DMS 273 (cell line): ENCODE measurements around the gene TGM2.

Source experiments
- DNase-seq: peaks from one replicate; lab custom pipeline; 2025; ENCODE audit not compliant: unreplicated experiment; lab: John Stamatoyannopoulos, UW

Gene TGM2

DNA sequence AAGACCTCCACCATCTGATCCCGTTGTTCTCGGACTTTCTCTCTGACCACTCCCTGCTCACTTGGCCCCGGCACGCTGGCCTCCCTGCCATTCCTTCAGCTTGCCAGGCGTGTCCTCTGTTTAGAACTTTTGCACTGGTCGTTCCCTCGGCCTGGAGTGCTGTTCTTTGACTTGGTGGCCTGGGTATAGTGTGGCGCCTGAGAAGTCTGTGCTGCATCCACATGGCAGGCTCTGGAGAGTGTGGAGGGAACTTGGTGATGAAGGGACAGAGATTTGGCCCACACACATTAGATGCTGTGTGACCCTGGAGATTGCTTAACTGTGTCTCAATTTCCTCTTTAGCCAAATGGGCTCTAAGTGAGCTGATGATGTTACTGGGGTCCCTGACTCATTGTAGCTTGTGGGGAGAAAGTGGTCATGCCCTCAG lies 13.0 kb upstream of the TGM2 start:
- no peak for DNase-seq

DNA sequence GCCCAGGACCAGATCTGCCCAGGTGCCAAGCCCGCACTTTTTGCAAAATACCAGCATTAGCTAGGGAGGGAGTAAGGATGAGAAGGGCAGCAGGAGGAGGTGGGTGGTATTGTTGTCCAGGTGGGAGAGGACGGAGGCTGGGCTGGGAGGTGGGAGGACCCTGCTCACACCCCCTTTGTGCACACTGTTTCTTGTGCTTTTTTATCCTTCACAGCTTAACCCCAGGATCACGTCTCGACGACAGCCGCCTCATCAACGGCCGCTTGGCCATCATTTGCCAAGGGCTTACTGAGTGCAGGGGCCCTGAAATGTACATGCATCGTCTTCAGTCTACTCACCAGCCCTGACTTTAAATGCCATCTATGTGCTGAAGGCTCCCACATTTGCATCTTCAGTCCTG lies 12.1 kb upstream of the TGM2 start:
- no peak for DNase-seq

DNA sequence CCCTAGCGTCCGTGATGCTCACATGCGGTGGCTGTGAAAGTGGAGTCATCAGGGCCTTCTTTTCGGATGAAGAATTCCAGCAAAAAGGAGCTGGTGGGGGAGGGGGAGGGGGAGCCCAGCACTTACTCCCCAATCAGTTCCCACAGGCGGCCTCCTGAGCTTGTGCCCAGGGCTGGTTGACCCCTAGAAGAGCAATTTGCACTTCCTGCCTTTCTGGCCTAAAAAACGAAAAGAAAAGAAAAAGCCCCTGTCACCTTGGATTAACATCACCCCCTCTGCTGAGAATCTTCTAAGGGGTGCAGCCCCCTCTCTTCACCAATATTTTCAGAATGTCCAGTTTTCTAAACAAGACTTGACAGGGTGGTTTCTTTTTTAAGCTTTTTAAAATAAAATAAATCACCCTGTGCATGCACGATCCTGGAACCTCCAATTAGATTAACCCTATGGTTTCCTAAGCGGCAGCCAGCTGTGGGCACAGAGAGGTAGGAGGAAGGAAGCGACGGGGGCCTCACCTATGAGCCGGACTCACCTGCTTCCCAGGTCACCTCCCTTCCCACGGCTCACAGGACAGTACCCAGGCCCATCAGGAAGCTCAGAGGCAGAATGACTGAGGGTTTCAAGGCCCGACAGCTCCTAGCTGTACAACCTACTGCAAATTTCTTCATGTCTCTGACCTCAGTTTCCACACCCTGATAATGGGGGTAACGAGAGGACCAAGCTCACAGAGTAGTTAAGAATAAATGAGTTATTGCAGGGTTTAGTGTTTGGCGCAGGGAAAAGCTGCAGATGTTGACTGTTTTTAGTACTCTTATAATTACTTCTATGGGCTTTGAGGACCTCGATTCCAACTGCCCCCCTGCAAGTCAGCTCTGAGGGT lies 10.5 kb upstream of the TGM2 start:
- no peak for DNase-seq

- no peak for DNase-seq
Observed at GRCh38 chr20:38173237-38174156, 8.4 kb upstream of the TGM2 start.

GRCh38 chr20:38172408-38172807 lies 7.3 kb upstream of the TGM2 start:
- no peak for DNase-seq

- DNase-seq, result no peak
Observed at GRCh38 chr20:38171675-38172043, 6.6 kb upstream of the TGM2 start.

GRCh38 chr20:38170826-38171674 lies 6.0 kb upstream of the TGM2 start:
- peak; percentile 32 for DNase-seq

GRCh38 chr20:38170219-38170825 lies 5.3 kb upstream of the TGM2 start:
- DNase-seq, result no peak

GRCh38 chr20:38169636-38170193 lies 4.6 kb upstream of the TGM2 start:
- no peak for DNase-seq

- no peak for DNase-seq
Observed at GRCh38 chr20:38168791-38169589, 3.9 kb upstream of the TGM2 start.

- no peak for DNase-seq
Observed at GRCh38 chr20:38167851-38168760, 3.0 kb upstream of the TGM2 start.

DNA sequence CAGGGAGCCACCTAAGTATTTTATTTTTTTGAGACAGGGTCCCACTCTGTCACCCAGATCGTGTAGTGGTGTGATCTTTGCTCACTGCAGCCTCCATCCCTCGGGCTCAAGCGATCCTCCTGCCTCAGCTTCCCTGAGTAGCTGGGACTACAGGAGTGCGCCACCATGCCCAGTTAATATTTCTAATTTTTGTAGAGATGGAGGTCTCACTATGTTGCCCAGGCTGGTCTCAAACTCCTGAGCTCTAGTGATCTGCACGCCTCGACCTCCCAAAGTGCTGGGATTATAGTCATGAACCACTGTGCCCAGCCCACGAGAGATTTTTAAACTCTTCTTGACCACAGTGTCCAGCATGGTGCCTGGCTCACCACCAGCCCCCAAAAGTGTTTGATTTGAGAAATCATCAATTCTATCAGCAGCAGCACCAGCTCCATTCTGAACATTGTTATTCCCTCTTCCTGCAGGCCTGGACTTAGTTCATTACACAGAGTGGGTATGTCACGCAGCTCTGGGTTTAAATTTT lies 2.3 kb upstream of the TGM2 start:
- no peak for DNase-seq

DNA sequence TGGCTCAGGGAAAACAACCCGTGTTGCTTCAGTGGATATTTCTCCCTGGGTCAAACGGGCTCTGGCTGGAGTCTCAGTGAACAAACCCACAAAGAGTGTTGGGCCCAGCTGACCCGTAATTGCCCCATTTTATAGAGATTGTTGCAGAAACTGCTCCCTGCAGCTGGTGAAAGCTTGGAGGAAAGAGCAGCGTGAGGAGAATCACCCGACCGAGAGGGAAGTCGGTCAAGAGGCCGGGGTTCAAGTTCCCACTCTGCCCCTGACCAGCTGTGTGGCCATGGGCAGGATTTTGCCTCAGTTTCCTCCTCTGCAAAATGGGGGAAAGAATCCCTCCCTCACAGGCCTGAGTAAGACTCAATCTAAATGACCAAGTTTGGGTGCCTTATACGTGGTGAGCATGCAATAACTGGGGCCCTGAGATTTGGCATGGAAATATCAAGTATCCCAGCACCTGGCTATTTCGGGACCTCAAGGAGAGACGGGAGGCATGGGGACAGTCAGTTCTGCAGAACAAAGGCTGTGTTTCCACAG lies 1.7 kb upstream of the TGM2 start:
- DNase-seq, result no peak

- DNase-seq, result no peak
Observed at GRCh38 chr20:38165966-38166702, 1.1 kb upstream of the TGM2 start.

GRCh38 chr20:38164624-38165088 lies 414 bp downstream of the TGM2 start:
- no peak for DNase-seq

DNA sequence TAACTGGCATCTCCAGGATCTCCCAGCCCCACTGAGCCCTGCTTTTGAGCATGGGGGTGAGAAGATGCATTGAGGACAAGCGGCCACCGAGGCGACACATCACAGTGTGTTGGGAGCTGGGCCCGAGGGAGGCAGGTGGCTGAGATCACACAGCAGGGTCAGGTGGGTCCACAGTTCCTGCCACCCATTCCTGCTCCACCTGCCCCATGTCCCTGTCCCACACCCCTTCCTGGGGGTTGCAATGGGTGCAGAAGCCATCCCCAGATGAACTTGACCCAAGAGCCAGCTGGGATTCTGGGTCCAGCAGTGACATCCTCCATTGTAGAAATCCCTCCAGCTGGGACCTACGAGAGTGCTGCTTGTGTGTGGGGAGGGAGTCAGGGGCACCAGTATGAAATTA lies 1.0 kb downstream of the TGM2 start:
- no peak for DNase-seq
